K562 (cell line): Measurements from ENCODE around the gene COL28A1. TPM values are rescaled to one million over a fixed set of nuclear protein-coding genes. Genes with fewer than 3 reads are reported as not detected.
A peak's percentile ranks its signal among the peaks of the same experiment; 100 is the strongest.

Source experiments
- ATAC-seq: fragments of 200-7000 bp; cut with Tn5 transposase; 3 replicates; pipeline ENCODE4 v1.9.1; 2020; ENCODE audit warnings: moderate library complexity
- BruUV-seq: library from RNA; stranded (reverse); fragments of 400-500 nt; replicated peaks from 2 replicates; lab custom pipeline; 2021; lab: Mats Ljungman, UMichigan
- CTCF ChIA-PET: fragments of 300-600 bp; formaldehyde crosslinking; extraction: SDS; loops from one replicate; lab custom pipeline; 2021; ENCODE audit warnings: low intra/inter-chr PET ratio; lab: Yijun Ruan, JAX
- POLR2A ChIA-PET: fragments of 300-600, 350-650 bp; sonication (Branson Sonifier 250); formaldehyde crosslinking; extraction: SDS; loops from one replicate; lab custom pipeline; 2021; ENCODE audit warnings: antibody characterized with exemption, inconsistent platforms; lab: Yijun Ruan, JAX
- DNase-seq, 4 experiments: peaks; one replicate each; pipeline versions ENCODE4 v3.0.0 to v3.0.0-alpha.2; 2011 to 2018; ENCODE audit warnings: low spot score in 3 of 4, mixed read lengths in 3 of 4; ENCODE audit errors: extremely low read depth in 1 of 4
- FAIRE-seq: peaks from 2 replicates; lab custom pipeline; 2011; peaks lifted over from hg19 to GRCh38; lab: Jason Lieb, UNC
- H2AFZ ChIP-seq: 2 replicates; pipeline ENCODE4 v1.6.0; 2011; ENCODE audit warnings: low read depth, low read length, control low read depth, inconsistent platforms
- H3K27ac ChIP-seq: fragments of 200-600 bp; 3 replicates; pipeline ENCODE4 v1.8.0; 2011; ENCODE audit warnings: low read depth, mild to moderate bottlenecking, control low read depth, inconsistent platforms, low read length, moderate library complexity, mixed read lengths; ENCODE audit errors: extremely low read depth
- H3K27me3 ChIP-seq, 2 experiments: fragments of 300-600 bp in 1 of 2; 2 replicates in 1 of 2; 3 replicates in 1 of 2; pipeline versions ENCODE4 v1.6.0 to v1.8.0; 2011; ENCODE audit warnings: inconsistent platforms in 2 of 2, low read length in 2 of 2, mild to moderate bottlenecking in 1 of 2, mixed read lengths in 1 of 2, moderate library complexity in 1 of 2; ENCODE audit not compliant: control insufficient read depth in 2 of 2, insufficient read depth in 2 of 2
- H3K36me3 ChIP-seq: fragments of 300-600 bp; 3 replicates; pipeline ENCODE4 v1.8.0; 2011; ENCODE audit warnings: mild to moderate bottlenecking, low read length, inconsistent platforms; ENCODE audit not compliant: control insufficient read depth, insufficient read depth
- H3K4me1 ChIP-seq, 2 experiments: fragments of 200-600 bp in 1 of 2; replicated peaks in 1 of 2; 2 replicates in 1 of 2; 3 replicates in 1 of 2; pipeline versions ENCODE4 v1.5.1 to v1.8.0; 2011; ENCODE audit warnings: inconsistent platforms in 2 of 2, low read length in 2 of 2, mild to moderate bottlenecking in 1 of 2, mixed read lengths in 1 of 2, moderate library complexity in 1 of 2; ENCODE audit not compliant: control insufficient read depth in 2 of 2, insufficient read depth in 2 of 2
- H3K4me2 ChIP-seq: 2 replicates; pipeline ENCODE4 v1.6.1; 2011; ENCODE audit warnings: low read length, control low read depth, inconsistent platforms, mixed read lengths; ENCODE audit not compliant: insufficient read depth
- H3K4me3 ChIP-seq: fragments of 200-600 bp; sonication (generic), shearing (Covaris generic); 2 replicates; pipeline ENCODE4 v1.5.1; 2016; ENCODE audit warnings: control low read depth, inconsistent platforms
- H3K79me2 ChIP-seq: fragments of 200-600 bp; 3 replicates; pipeline ENCODE4 v1.8.0; 2011; ENCODE audit warnings: low read length, inconsistent platforms; ENCODE audit not compliant: control insufficient read depth, insufficient read depth
- H3K9ac ChIP-seq, 2 experiments: 2 replicates each; pipeline versions ENCODE4 v1.6.0 to v1.6.1; 2011; ENCODE audit warnings: low read depth in 2 of 2, low read length in 2 of 2, control low read depth in 1 of 2, inconsistent platforms in 1 of 2, mild to moderate bottlenecking in 1 of 2, mixed read lengths in 1 of 2; ENCODE audit not compliant: insufficient read depth in 1 of 2
- H3K9me1 ChIP-seq: one replicate; pipeline ENCODE4 v1.6.0; 2011; ENCODE audit warnings: inconsistent platforms, mild to moderate bottlenecking, low read length, moderate library complexity; ENCODE audit not compliant: control insufficient read depth, insufficient read depth
- H3K9me3 ChIP-seq: replicated peaks from 2 replicates; pipeline ENCODE4 v1.5.1; 2011; ENCODE audit warnings: low read depth, low read length, inconsistent platforms; ENCODE audit not compliant: control insufficient read depth, insufficient read depth
- H4K20me1 ChIP-seq: replicated peaks from 2 replicates; pipeline ENCODE4 v1.6.1; 2011; ENCODE audit warnings: low read length, inconsistent platforms, mixed read lengths; ENCODE audit not compliant: control insufficient read depth, insufficient read depth
- HDAC1 ChIP-seq, 2 experiments: fragments of 450-650 bp; IDR thresholded peaks; 2 replicates each; pipeline ENCODE4 v1.6.1; 2016 to 2017; ENCODE audit warnings: inconsistent platforms in 1 of 2, mild to moderate bottlenecking in 1 of 2, moderate library complexity in 1 of 2
- KDM1A ChIP-seq, 2 experiments: fragments of 450-650 bp; IDR thresholded peaks; 2 replicates each; pipeline ENCODE4 v1.6.1; 2016; ENCODE audit warnings: mild to moderate bottlenecking in 2 of 2
- RCOR1 ChIP-seq, 2 experiments: IDR thresholded peaks; 2 replicates each; pipeline ENCODE4 v1.6.1; 2012; ENCODE audit warnings: low read depth in 2 of 2, low read length in 2 of 2, borderline replicate concordance in 1 of 2, improper control_type of control experiment in 1 of 2
- TAF1 ChIP-seq: IDR thresholded peaks from 2 replicates; pipeline ENCODE4 v1.6.1; 2011; ENCODE audit warnings: mild to moderate bottlenecking, low read length, moderate library complexity; ENCODE audit not compliant: insufficient read depth, control insufficient read depth, severe bottlenecking; ENCODE audit errors: extremely low read depth
- whole genome bisulfite sequencing: fragments of 100-300 bp; shearing (Covaris generic); methylation state at CpG from one replicate; pipeline ENCODE4 v1.1.6; 2016; ENCODE audit warnings: low coverage, mixed read lengths; ENCODE audit not compliant: insufficient coverage; ENCODE audit errors: missing lambda C conversion rate; 5-methylcytosine and 5-hydroxymethylcytosine counted together
- in situ Hi-C: fragments of 300-500 bp; cut with MboI; formaldehyde crosslinking; loops from 4 replicates; pipeline ENCODE4 v1.15.0; 2018; ENCODE audit warnings: inconsistent platforms, mixed read lengths
- intact Hi-C: fragments of 100-400 bp; cut with micrococcal nuclease; formaldehyde crosslinking; loops from 2 replicates; pipeline ENCODE4 v1.14.2; 2022
- polyA plus RNA-seq, 8 experiments: library from polyadenylated mRNA; depleted of rRNA in 4 of 8; stranded (reverse) in 5 of 8; unstranded in 3 of 8; fragments of >200 nt; fragmentation: Nextera tagmentation in 2 of 8; fragmentation: Illumina TruSeq in 1 of 8; extraction: Ambion mirVana in 2 of 8; extraction: Trizol in 1 of 8; gene quantifications; 2 replicates each; pipeline versions ENCODE4 v1.2.1 to v1.2.3, GENCODE V29; 2011 to 2014; ENCODE audit warnings: inconsistent platforms in 1 of 8, missing spikeins in 1 of 8
- total RNA-seq, 7 experiments: library from RNA; depleted of rRNA in 6 of 7; stranded (reverse); fragments of >200 nt in 6 of 7; fragmentation: Illumina TruSeq in 2 of 7; extraction: Trizol in 2 of 7; gene quantifications; 2 replicates each; pipeline versions ENCODE4 v1.2.1 to v1.2.3, GENCODE V29; 2011 to 2021; ENCODE audit warnings: low replicate concordance in 1 of 7

COL28A1 gene
- total and polyA plus RNA-seq, 9 of the 15 experiments (the other 6 are each of a cell fraction or from before 2014, with no cell fraction given) = 0.03 to 0.13 (median 0.05) TPM; not detected in 3

GRCh38 chr7:7565018-7565680 lies 29.5 kb upstream of the COL28A1 start:
- no peak for DNase-seq
- Histone ChIP-seq H4K20me1 (no peaks in the 10 kb centered on the region), H3K9me3 (no peaks in the 10 kb centered on the region), H3K4me2 (no peak overlapping the region), H2AFZ (peak overlapping the region; percentile 29; the same call in 1 of the 2 replicates), H3K79me2 (peaks cover 32% of the 10 kb centered on the region), H3K4me1 (peaks cover 10 to 14% of the 10 kb centered on the region in 2 experiments; a peak in 4 of 5 replicates)
- 82% methylated on average over 2 of the region's 4 CpGs for WGBS
- BruUV-seq = no TSS peak
- CTCF ChIA-PET = no interaction called here
- TF ChIP-seq RCOR1 (IDR thresholded peaks at IDR 0.05; ENCODE audit: borderline replicate concordance in 1 of 2, low read depth in 2 of 2, low read length in 2 of 2) = peak in 1 of 2 experiments; percentile 68; a peak in 1 of 4 replicates
- TF ChIP-seq KDM1A (IDR thresholded peaks at IDR 0.05) = peak; percentile 57 to 73; a peak in 2 of 4 replicates
- TF ChIP-seq HDAC1 (IDR thresholded peaks at IDR 0.05) = 0 out of 4 replicates have a peak, but pooled peaks of 1 of the 2 experiments have one; percentile 10
- no peak for TF ChIP-seq TAF1
- TF ChIP-seq, all 486 proteins: peak for 3
- in situ Hi-C loops (no loop called here), intact Hi-C loops (no loop called here)
- Histone ChIP-seq H3K27me3 (no peaks in the 10 kb centered on the region), H3K4me3 (no peak overlapping the region), H3K9me1 (no peaks in the 10 kb centered on the region), H3K36me3 (peaks cover 13% of the 10 kb centered on the region), H3K9ac (no peak overlapping the region), H3K27ac (no peak overlapping the region)
- POLR2A ChIA-PET = interaction anchor here (0.7 kb wide), 1 partner anchor 18 kb away, joined by 3 read pairs; no protein-coding TSS in a partner anchor
- no peak for FAIRE-seq
- no peak for ATAC-seq
